GM23338 (cell line): ENCODE results near the gene CEACAM5. TPM values are rescaled to one million over a fixed set of nuclear protein-coding genes. Genes with fewer than 3 reads are reported as not detected.

Source experiments
- ATAC-seq: fragments of 200-7000 bp; cut with Tn5 transposase; 3 replicates; pipeline ENCODE4 v1.9.1; 2020
- DNase-seq: peaks from one replicate; pipeline ENCODE4 v3.0.0-alpha.2; 2015; ENCODE audit warnings: low spot score
- H2AFZ ChIP-seq: fragments of 200-600 bp; sonication (generic); 2 replicates; pipeline ENCODE4 v1.8.0; 2016; ENCODE audit warnings: antibody characterized with exemption, mild to moderate bottlenecking, moderate library complexity
- H3F3A ChIP-seq: fragments of 200-600 bp; sonication (generic); replicated peaks from 2 replicates; pipeline ENCODE4 v1.8.0; 2017; ENCODE audit warnings: antibody characterized with exemption, mixed run types, low read depth
- H3K27ac ChIP-seq: fragments of 200-600 bp; sonication (generic); 2 replicates; pipeline ENCODE4 v1.6.1; 2016; ENCODE audit warnings: low read depth
- H3K27me3 ChIP-seq: fragments of 200-600 bp; sonication (generic); 2 replicates; pipeline ENCODE4 v1.8.0; 2016; ENCODE audit warnings: mild to moderate bottlenecking, mixed run types, moderate library complexity; ENCODE audit not compliant: insufficient read depth
- H3K36me3 ChIP-seq: fragments of 200-600 bp; sonication (generic); 2 replicates; pipeline ENCODE4 v1.8.0; 2016; ENCODE audit warnings: mild to moderate bottlenecking; ENCODE audit not compliant: insufficient read depth
- H3K4me1 ChIP-seq: fragments of 200-600 bp; sonication (generic); 2 replicates; pipeline ENCODE4 v1.8.0; 2016; ENCODE audit warnings: mild to moderate bottlenecking, moderate library complexity; ENCODE audit not compliant: insufficient read depth
- H3K4me2 ChIP-seq: fragments of 200-600 bp; sonication (generic); 2 replicates; pipeline ENCODE4 v1.7.1; 2017; ENCODE audit warnings: mixed run types
- H3K4me3 ChIP-seq: fragments of 200-600 bp; sonication (generic); 2 replicates; pipeline ENCODE4 v1.6.1; 2016; ENCODE audit warnings: mixed run types
- H3K79me2 ChIP-seq: fragments of 200-600 bp; sonication (generic); replicated peaks from 2 replicates; pipeline ENCODE4 v1.8.0; 2017; ENCODE audit warnings: mild to moderate bottlenecking; ENCODE audit not compliant: insufficient read depth
- H3K9me2 ChIP-seq: fragments of 200-600 bp; sonication (generic); 2 replicates; pipeline ENCODE4 v1.8.0; 2017; ENCODE audit not compliant: insufficient read depth
- H4K20me1 ChIP-seq: fragments of 200-600 bp; sonication (generic); replicated peaks from 2 replicates; pipeline ENCODE4 v1.8.0; 2017; ENCODE audit warnings: mild to moderate bottlenecking; ENCODE audit not compliant: insufficient read depth
- H3K27ac Mint-ChIP-seq: 2 replicates; pipeline ENCODE4 v1.8.0; 2020; ENCODE audit warnings: inconsistent platforms, mild to moderate bottlenecking, moderate library complexity, mixed read lengths
- H3K27me3 Mint-ChIP-seq: 3 replicates; pipeline ENCODE4 v1.8.0; 2022; ENCODE audit warnings: low read depth, mild to moderate bottlenecking, moderate library complexity, mixed read lengths, inconsistent platforms; ENCODE audit not compliant: insufficient read depth, poor library complexity
- H3K36me3 Mint-ChIP-seq: 3 replicates; pipeline ENCODE4 v1.8.0; 2021; ENCODE audit warnings: low read depth, mild to moderate bottlenecking, inconsistent platforms, moderate library complexity, mixed read lengths
- H3K4me1 Mint-ChIP-seq: 3 replicates; pipeline ENCODE4 v1.8.0; 2020; ENCODE audit warnings: mild to moderate bottlenecking, inconsistent platforms, mixed read lengths
- H3K4me3 Mint-ChIP-seq: 3 replicates; pipeline ENCODE4 v1.8.0; 2021; ENCODE audit warnings: moderate library complexity, mild to moderate bottlenecking, inconsistent platforms, mixed read lengths
- H3K9me3 Mint-ChIP-seq: 3 replicates; pipeline ENCODE4 v1.8.0; 2020; ENCODE audit warnings: moderate library complexity, mild to moderate bottlenecking, inconsistent platforms, mixed read lengths
- CREB1 ChIP-seq: fragments of 250-450 bp; sonication (Bioruptor Pico); IDR thresholded peaks from 2 replicates; pipeline ENCODE4 v1.5.0; 2020; ENCODE audit warnings: low read depth, mild to moderate bottlenecking, moderate library complexity
- EZH2 ChIP-seq: fragments of 200-600 bp; sonication (generic); IDR thresholded peaks from one replicate; pipeline ENCODE4 v1.8.0; 2017; ENCODE audit warnings: antibody characterized with exemption, mild to moderate bottlenecking, low read depth; ENCODE audit not compliant: unreplicated experiment
- EZH2phosphoT487 ChIP-seq: fragments of 200-600 bp; sonication (generic); IDR thresholded peaks from one replicate; pipeline ENCODE4 v1.8.1; 2018; ENCODE audit warnings: antibody characterized with exemption; ENCODE audit not compliant: unreplicated experiment
- JUNB ChIP-seq: IDR thresholded peaks from one replicate; pipeline ENCODE4 v1.6.1; 2016; ENCODE audit warnings: antibody characterized with exemption; ENCODE audit not compliant: unreplicated experiment
- NANOG ChIP-seq: IDR thresholded peaks from 2 replicates; pipeline ENCODE4 v1.6.1; 2016; ENCODE audit warnings: antibody characterized with exemption, borderline replicate concordance
- POLR2AphosphoS5 ChIP-seq: IDR thresholded peaks from 2 replicates; pipeline ENCODE4 v1.6.1; 2016; ENCODE audit warnings: antibody characterized with exemption, low read depth
- STAT1 ChIP-seq: IDR thresholded peaks from one replicate; pipeline ENCODE4 v1.6.1; 2016; ENCODE audit warnings: antibody characterized with exemption; ENCODE audit not compliant: unreplicated experiment
- ZNF114 ChIP-seq: fragments of 250-450 bp; sonication (Bioruptor Pico); IDR thresholded peaks from 2 replicates; pipeline ENCODE4 v1.5.0; 2020; ENCODE audit warnings: mild to moderate bottlenecking, moderate library complexity
- ZNF331 ChIP-seq: fragments of 250-450 bp; sonication (Bioruptor Pico); IDR thresholded peaks from 2 replicates; pipeline ENCODE4 v1.5.0; 2020; ENCODE audit warnings: low read depth, mild to moderate bottlenecking, moderate library complexity
- polyA plus RNA-seq: library from polyadenylated mRNA; unstranded; fragments of >200 nt; fragmentation: Nextera tagmentation; extraction: Ambion mirVana; gene quantifications from 2 replicates; pipeline ENCODE4 v1.2.1, GENCODE V29; 2016
- total RNA-seq: library from RNA; depleted of rRNA; stranded (reverse); fragments of >200 nt; shearing (Covaris generic); gene quantifications from 2 replicates; pipeline ENCODE4 v1.2.3, GENCODE V29; 2014
- TF ChIP-seq, protein P1 (sequence below): IDR thresholded peaks from one replicate; pipeline ENCODE4 v1.6.1; 2018; ENCODE audit warnings: antibody characterized with exemption; ENCODE audit not compliant: unreplicated experiment
- TF ChIP-seq, protein P2 (sequence below): IDR thresholded peaks from 2 replicates; pipeline ENCODE4 v1.6.1; 2016; ENCODE audit warnings: antibody characterized with exemption
- TF ChIP-seq, protein P3 (sequence below): fragments of 250-450 bp; sonication (Bioruptor Pico); IDR thresholded peaks from 2 replicates; pipeline ENCODE4 v1.5.0; 2020; ENCODE audit warnings: mild to moderate bottlenecking, moderate library complexity
- TF ChIP-seq, protein P4 (sequence below), 2 experiments: fragments of 200-600 bp in 1 of 2; sonication (generic) in 1 of 2; conservative IDR thresholded peaks; 2 replicates each; pipeline versions ENCODE4 v1.5.1 to v1.6.1; 2016 to 2017; ENCODE audit warnings: antibody characterized with exemption in 2 of 2, low read depth in 2 of 2, mild to moderate bottlenecking in 2 of 2, moderate library complexity in 1 of 2

CEACAM5 gene
- total and polyA plus RNA-seq, 2 experiments from 2014 or later: not detected

DNA sequence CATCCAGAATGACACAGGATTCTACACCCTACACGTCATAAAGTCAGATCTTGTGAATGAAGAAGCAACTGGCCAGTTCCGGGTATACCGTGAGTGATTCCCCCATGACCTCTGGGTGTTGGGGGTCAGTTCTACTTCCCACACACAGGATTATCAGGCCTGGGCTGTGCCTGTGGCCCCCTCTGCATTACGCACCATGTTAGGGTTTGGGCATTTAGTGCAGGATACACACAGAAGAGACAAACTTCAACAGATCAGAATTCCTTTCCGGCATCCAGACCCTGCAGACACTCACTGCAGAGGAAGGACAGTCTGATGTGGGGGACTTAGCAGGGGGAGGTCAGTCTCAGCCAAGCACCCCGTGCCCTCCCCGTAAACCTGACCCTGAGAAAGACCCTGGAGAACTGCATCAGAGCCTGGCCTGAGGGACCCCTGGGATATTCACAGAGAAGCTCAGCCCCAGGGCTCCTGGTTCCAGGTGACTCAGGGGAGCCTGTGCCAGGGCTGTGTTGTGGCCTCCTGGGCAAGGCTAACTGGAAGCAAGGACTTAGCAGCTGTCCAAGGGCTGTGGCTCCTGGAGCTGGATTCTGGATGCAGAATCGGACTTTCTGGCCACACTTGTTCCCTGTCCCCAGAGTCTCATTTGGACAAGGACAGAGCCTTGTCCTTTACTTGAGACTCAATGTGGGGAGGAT, 1.7 kb downstream of the CEACAM5 start:
- peaks cover 17% of the 10 kb centered on the region for H3K27me3 Mint-ChIP-seq
- peaks cover 4% of the 10 kb centered on the region; the same call in 1 of the 2 replicates for H4K20me1 ChIP-seq
- ATAC-seq (no peak), DNase-seq (no peak)
- no peak overlapping the region for H2AFZ ChIP-seq
- H3K36me3 Mint-ChIP-seq: no peaks in the 10 kb centered on the region
- no peak overlapping the region for H3K27ac ChIP-seq
- no peak overlapping the region for H3K27ac Mint-ChIP-seq
- no peaks in the 10 kb centered on the region for H3F3A ChIP-seq
- no peaks in the 10 kb centered on the region for H3K36me3 ChIP-seq
- H3K4me1 Mint-ChIP-seq: peaks cover 2% of the 10 kb centered on the region; the same call in 1 of the 3 replicates
- H3K9me2 ChIP-seq: no peaks in the 10 kb centered on the region
- no peaks in the 10 kb centered on the region for H3K4me1 ChIP-seq
- no peaks in the 10 kb centered on the region for H3K27me3 ChIP-seq
- TF ChIP-seq EZH2 (no peak), ZNF331 (no peak), CREB1 (CRISPR knock-in tag) (no peak), ZNF114 (CRISPR knock-in tag) (no peak), STAT1 (no peak), EZH2phosphoT487 (no peak), NANOG (no peak), JUNB (no peak), POLR2AphosphoS5 (no peak)
- TF ChIP-seq, protein P1, sequence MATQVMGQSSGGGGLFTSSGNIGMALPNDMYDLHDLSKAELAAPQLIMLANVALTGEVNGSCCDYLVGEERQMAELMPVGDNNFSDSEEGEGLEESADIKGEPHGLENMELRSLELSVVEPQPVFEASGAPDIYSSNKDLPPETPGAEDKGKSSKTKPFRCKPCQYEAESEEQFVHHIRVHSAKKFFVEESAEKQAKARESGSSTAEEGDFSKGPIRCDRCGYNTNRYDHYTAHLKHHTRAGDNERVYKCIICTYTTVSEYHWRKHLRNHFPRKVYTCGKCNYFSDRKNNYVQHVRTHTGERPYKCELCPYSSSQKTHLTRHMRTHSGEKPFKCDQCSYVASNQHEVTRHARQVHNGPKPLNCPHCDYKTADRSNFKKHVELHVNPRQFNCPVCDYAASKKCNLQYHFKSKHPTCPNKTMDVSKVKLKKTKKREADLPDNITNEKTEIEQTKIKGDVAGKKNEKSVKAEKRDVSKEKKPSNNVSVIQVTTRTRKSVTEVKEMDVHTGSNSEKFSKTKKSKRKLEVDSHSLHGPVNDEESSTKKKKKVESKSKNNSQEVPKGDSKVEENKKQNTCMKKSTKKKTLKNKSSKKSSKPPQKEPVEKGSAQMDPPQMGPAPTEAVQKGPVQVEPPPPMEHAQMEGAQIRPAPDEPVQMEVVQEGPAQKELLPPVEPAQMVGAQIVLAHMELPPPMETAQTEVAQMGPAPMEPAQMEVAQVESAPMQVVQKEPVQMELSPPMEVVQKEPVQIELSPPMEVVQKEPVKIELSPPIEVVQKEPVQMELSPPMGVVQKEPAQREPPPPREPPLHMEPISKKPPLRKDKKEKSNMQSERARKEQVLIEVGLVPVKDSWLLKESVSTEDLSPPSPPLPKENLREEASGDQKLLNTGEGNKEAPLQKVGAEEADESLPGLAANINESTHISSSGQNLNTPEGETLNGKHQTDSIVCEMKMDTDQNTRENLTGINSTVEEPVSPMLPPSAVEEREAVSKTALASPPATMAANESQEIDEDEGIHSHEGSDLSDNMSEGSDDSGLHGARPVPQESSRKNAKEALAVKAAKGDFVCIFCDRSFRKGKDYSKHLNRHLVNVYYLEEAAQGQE: no peak
- TF ChIP-seq, protein P2, sequence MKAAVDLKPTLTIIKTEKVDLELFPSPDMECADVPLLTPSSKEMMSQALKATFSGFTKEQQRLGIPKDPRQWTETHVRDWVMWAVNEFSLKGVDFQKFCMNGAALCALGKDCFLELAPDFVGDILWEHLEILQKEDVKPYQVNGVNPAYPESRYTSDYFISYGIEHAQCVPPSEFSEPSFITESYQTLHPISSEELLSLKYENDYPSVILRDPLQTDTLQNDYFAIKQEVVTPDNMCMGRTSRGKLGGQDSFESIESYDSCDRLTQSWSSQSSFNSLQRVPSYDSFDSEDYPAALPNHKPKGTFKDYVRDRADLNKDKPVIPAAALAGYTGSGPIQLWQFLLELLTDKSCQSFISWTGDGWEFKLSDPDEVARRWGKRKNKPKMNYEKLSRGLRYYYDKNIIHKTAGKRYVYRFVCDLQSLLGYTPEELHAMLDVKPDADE: no peak
- TF ChIP-seq, protein P3, sequence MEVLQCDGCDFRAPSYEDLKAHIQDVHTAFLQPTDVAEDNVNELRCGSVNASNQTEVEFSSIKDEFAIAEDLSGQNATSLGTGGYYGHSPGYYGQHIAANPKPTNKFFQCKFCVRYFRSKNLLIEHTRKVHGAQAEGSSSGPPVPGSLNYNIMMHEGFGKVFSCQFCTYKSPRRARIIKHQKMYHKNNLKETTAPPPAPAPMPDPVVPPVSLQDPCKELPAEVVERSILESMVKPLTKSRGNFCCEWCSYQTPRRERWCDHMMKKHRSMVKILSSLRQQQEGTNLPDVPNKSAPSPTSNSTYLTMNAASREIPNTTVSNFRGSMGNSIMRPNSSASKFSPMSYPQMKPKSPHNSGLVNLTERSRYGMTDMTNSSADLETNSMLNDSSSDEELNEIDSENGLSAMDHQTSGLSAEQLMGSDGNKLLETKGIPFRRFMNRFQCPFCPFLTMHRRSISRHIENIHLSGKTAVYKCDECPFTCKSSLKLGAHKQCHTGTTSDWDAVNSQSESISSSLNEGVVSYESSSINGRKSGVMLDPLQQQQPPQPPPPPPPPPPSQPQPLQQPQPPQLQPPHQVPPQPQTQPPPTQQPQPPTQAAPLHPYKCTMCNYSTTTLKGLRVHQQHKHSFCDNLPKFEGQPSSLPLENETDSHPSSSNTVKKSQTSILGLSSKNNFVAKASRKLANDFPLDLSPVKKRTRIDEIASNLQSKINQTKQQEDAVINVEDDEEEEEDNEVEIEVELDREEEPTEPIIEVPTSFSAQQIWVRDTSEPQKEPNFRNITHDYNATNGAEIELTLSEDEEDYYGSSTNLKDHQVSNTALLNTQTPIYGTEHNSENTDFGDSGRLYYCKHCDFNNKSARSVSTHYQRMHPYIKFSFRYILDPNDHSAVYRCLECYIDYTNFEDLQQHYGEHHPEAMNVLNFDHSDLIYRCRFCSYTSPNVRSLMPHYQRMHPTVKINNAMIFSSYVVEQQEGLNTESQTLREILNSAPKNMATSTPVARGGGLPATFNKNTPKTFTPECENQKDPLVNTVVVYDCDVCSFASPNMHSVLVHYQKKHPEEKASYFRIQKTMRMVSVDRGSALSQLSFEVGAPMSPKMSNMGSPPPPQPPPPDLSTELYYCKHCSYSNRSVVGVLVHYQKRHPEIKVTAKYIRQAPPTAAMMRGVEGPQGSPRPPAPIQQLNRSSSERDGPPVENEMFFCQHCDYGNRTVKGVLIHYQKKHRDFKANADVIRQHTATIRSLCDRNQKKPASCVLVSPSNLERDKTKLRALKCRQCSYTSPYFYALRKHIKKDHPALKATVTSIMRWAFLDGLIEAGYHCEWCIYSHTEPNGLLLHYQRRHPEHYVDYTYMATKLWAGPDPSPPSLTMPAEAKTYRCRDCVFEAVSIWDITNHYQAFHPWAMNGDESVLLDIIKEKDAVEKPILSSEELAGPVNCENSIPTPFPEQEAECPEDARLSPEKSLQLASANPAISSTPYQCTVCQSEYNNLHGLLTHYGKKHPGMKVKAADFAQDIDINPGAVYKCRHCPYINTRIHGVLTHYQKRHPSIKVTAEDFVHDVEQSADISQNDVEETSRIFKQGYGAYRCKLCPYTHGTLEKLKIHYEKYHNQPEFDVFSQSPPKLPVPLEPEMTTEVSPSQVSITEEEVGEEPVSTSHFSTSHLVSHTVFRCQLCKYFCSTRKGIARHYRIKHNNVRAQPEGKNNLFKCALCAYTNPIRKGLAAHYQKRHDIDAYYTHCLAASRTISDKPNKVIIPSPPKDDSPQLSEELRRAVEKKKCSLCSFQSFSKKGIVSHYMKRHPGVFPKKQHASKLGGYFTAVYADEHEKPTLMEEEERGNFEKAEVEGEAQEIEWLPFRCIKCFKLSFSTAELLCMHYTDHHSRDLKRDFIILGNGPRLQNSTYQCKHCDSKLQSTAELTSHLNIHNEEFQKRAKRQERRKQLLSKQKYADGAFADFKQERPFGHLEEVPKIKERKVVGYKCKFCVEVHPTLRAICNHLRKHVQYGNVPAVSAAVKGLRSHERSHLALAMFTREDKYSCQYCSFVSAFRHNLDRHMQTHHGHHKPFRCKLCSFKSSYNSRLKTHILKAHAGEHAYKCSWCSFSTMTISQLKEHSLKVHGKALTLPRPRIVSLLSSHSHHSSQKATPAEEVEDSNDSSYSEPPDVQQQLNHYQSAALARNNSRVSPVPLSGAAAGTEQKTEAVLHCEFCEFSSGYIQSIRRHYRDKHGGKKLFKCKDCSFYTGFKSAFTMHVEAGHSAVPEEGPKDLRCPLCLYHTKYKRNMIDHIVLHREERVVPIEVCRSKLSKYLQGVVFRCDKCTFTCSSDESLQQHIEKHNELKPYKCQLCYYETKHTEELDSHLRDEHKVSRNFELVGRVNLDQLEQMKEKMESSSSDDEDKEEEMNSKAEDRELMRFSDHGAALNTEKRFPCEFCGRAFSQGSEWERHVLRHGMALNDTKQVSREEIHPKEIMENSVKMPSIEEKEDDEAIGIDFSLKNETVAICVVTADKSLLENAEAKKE (CRISPR knock-in tag): no peak
- TF ChIP-seq, protein P4, sequence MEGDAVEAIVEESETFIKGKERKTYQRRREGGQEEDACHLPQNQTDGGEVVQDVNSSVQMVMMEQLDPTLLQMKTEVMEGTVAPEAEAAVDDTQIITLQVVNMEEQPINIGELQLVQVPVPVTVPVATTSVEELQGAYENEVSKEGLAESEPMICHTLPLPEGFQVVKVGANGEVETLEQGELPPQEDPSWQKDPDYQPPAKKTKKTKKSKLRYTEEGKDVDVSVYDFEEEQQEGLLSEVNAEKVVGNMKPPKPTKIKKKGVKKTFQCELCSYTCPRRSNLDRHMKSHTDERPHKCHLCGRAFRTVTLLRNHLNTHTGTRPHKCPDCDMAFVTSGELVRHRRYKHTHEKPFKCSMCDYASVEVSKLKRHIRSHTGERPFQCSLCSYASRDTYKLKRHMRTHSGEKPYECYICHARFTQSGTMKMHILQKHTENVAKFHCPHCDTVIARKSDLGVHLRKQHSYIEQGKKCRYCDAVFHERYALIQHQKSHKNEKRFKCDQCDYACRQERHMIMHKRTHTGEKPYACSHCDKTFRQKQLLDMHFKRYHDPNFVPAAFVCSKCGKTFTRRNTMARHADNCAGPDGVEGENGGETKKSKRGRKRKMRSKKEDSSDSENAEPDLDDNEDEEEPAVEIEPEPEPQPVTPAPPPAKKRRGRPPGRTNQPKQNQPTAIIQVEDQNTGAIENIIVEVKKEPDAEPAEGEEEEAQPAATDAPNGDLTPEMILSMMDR (conservative IDR thresholded peaks at IDR 0.05; ENCODE audit: low read depth in 2 of 2): no peak
- H3K4me3 Mint-ChIP-seq: no peak overlapping the region
- no peaks in the 10 kb centered on the region for H3K79me2 ChIP-seq
- no peak overlapping the region for H3K4me2 ChIP-seq
- H3K9me3 Mint-ChIP-seq: no peaks in the 10 kb centered on the region
- H3K4me3 ChIP-seq: no peak overlapping the region
